HL-60 (cell line): Measurements from ENCODE around the gene ANO10.

Experiments used
- CTCF ChIP-seq: IDR thresholded peaks from one replicate; pipeline ENCODE4 v1.5.1; 2011; ENCODE audit warnings: low read length, control low read depth, inconsistent platforms; ENCODE audit not compliant: insufficient read depth
- REST ChIP-seq: IDR thresholded peaks from 2 replicates; pipeline ENCODE4 v1.6.1; 2012; ENCODE audit warnings: low read depth; ENCODE audit not compliant: insufficient replicate concordance

- TF ChIP-seq CTCF (no peak), REST (no peak)
These were observed 210.4 kb downstream of the ANO10 start for GRCh38 chr3:43411429-43411828.
